HG03460 (cell line): ENCODE measurements around the gene RUNX2.

Experiments used
- ATAC-seq: cut with Tn5 transposase; IDR thresholded peaks from one replicate; pipeline ENCODE4 v1.9.1; 2021; ENCODE audit not compliant: unreplicated experiment

Gene RUNX2

DNA sequence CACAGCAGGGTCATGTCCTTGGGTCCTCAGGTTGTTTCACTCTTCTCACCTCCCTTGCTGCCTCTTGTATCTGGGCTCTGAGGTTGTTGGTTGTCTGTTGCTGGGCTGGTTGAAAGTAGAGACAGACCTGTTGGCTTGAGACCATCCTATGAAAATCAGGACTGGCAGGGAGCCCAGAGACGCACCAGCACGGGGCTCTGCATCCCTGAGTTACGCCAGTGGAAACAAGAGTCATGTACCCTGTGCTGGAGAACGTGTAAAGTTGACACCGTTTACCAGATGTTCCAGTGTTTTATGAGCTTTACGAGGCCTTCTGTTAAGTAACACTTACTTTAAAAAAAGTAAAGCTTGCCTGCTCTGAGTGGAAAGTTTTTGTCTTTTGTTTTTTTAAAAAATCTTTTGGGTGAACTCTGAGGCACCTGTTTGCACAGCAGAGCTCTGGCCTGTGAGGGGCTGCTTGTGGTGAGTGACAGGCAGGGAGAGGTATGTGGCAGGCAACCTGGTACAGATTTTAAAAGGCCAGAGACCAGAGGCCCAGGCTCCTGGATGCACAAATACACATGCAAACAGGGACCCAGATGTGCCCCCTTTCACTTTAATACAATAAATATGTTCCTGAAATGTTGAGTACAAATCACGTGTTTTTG is 309.6 kb downstream of the RUNX2 start:
- no peak for ATAC-seq

DNA sequence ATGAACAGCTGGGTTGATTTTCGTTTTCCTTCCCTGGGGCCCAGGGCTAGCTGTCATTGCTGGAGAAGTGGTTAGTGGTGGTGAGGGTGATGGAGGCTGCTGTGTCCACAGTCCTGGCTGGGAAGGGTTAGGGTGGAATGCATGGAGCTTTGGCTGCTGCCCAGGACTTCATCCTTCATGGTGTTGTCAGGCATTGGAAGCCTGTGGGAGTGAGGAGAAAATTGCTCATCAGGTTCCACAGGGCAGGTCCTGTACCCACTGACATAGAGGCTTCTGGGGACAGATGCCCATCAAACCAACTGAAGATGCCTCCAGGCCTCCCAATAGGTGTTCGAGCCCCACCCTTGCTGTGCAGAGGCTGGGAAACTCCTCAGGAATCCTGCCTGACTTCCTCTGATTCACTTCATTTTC is 312.0 kb downstream of the RUNX2 start:
- no peak for ATAC-seq

DNA sequence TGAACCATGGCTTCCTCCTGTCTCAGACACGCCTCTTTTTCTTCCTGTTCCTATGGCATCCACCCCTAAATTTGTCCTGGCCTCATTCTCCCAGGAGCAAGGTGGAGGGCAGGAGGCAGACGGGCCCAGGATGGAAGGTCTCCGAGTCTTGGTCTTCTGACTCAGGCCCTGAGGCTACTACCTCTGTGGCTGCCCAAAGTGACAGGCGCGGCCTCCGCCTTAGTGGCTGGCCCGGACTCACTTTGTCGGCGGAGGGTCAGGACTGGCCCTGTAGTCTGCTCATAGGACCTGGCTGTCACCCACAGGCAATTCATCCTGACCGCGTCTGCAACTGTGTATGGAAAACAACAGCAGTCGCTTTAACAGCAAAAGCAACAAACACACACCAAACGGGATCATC is 312.7 kb downstream of the RUNX2 start:
- no peak for ATAC-seq

DNA sequence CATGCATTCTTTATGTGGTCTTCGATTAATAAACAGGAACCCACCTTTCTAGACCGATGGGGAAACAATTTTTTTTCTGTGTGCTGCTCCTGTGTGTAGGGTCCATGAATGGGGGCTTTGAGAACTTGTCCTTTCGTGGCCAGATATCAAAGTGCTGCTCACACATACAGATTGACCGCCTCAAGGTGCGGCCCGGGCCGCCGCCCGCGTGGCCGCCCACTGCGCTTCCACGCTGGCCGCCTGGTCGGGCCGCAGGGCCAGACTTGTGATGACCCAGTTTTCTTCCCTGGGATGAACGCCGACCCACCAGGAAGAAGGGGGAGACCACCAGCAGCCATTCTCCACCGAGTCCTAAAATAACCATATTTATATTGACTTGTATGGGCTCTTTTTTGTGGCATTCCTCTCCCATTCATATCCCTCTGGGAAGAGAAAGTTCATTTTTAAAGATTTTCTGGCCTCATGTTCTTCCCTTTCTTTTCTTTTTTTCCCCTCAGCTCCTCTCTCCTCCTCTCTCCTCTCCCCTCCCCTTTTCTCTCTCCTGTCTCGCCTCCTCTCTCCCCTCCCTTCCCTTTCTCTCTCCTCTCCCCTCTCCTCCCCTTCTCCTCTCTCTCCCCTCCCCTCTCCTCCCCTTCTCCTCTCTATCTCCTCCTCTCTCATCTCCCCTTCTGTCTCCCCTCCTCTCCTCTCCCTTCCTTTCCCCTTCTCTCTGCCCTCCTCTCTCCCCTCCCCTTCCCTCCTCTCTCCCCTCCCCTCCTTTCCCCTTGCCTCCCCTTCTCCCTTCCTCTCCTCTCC is 314.4 kb downstream of the RUNX2 start:
- ATAC-seq: no peak

DNA sequence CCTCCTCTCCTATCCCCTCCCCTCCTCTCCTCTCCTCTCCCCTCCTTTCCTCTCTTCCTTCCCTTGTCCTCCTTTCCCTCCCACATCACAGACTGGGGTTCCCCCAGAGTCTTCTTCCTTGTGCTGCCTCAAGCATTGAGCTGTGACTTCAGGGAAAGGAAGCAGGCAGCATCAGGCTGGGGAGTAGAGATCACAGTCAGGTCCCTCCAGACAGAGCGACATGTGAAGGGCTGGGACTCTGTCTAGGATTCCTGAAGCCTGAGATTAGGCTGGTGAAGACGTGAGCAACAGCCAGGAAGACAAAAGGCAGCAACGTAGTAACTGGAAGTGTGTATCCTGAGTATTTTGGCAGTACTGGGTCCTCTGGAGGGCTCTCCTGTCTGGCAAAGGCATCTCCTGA is 315.0 kb downstream of the RUNX2 start:
- ATAC-seq: no peak

DNA sequence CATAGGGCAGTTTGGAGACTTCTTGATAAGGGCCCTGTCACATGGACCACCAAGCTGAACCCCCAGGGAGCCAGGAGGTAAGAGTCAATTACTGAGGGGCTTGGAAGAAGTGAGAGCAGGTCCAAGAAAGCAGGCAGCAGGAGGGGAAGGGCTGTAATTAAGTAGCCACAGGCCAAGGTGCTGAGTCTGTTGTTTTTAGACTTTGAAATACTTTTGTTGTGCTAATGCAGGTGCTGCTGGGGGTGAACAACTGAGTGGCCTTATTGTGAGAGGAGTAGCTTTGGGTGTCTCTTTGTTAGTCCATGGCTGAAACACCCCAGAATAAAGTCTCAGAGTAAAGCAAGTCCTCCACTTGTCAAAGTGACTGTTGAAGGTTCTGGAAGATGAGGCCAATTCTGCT is 316.6 kb downstream of the RUNX2 start:
- ATAC-seq: no peak

DNA sequence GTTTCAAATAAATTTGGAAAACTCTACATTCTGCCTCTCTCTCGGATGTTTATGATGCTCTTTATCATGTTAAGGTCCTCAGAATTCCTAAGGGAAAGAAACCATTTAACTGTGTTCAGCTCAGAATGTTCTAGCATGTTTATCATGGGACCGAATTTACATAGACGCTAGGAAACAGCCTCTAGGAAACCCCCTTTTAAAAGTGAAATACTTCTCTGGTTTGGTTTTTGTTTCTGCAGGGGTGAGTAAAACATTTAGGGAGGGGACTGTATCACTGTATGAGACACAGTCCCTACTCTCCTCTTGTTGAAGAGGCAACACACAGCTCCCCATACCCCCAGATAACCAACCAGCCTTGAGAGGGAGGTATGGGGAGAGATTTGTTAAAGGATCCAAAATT is 317.2 kb downstream of the RUNX2 start:
- ATAC-seq: no peak

DNA sequence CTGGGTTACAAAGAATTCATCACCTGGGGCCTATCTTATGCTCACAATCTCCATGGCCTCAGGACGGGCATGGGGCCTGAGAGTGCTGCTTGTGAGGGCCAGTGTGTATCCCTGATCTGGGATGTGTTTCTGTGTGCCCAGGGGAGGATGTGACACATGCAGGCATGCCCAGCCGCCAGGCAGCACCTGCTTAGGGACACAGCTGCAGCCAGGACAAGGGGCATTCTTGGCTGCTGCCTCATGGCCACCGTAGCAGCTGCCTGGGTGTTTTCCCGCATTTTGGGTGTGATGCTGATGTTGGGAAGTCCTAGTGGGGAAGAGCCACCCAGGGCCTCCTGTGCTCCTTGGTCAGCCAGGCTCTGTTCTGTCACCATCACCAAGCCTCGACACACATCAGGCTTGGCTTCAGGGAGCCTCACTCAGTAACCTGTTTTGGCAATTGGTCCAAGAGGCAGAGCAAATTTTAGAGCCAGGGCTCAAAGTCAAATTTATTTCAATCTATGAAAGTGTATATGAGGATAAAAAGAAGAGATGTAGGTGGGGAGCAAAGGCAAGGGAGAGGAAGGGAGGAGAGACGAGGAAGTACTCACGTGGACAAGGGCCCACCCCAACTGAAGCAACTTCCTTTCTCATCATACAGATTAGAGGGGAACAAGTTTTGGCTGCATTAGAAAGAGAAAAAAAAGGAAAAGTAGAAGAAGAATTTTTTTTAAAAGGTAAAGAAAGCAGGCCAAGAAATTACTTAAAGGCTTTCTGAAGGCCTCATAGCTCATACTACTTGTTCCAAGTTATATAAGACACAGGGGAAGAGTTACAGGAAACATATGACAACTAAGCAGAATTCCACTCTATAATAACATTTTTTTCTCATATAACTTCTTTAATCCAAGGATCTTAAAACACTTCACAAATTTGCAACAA is 319.5 kb downstream of the RUNX2 start:
- ATAC-seq: no peak

DNA sequence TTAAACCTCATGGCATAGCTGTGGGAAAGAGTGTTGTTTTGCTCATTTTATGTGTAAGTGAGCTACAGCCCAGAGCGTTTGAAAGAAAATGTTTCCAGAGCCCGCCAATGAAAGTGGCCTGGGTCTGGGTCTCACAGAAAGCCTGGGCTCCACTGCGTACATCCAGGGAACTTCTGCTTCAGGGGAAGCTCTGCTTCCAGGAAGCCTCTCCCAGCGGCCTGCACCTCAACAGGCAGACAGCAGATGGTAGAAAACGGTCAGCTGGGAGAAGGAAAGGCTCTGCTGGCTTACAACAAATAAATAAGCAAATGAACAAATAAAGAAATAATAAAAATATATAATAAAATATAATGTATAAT is 320.1 kb downstream of the RUNX2 start:
- no peak for ATAC-seq

DNA sequence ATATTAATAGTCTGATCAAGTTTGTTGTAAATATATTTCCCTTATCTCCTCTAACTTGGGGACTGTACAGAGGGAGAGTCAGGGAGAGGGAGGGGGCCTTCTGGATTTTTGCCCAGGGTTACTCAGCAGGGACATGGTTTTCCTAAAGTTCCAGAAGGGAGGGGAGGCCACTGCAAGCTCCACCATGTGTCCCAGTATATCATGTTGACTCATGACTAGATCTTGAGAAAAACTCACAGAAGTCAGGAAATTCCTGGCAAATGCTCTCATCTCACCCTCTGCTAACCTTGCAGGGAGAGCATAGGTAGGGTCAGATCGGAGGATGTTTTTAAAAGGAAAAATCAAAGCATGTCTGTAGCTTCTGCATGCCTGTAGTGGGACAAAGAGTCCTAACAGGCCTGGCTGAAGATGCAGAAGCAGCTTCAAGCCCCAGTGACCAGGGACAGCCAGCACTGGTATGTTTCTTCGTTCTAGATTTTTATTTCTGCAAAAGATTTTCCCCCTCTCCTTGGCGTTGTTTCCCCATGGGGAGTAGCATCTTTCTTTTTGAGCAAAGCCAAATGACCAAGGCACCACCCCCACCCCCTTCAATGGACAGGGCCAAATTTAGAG is 322.5 kb downstream of the RUNX2 start:
- no peak for ATAC-seq

DNA sequence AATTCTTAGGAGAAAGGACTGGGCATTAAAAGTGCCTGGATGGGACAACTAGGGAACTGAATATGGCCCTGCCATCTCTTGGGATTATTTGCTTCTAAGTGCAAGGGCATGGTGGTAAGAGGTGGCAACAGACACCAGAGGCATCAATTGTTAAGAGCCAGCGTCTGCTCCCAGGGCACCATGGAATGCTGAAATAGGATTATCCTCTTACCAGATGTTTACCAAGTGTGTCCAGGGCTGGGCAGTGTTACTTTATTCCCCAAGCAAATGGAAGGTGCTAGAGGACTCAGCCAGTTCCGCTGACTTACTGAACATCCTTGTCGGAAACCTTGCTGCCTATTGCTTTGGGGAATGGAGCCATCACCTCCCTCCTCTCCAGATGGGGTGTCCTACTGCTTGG is 323.2 kb downstream of the RUNX2 start:
- no peak for ATAC-seq

DNA sequence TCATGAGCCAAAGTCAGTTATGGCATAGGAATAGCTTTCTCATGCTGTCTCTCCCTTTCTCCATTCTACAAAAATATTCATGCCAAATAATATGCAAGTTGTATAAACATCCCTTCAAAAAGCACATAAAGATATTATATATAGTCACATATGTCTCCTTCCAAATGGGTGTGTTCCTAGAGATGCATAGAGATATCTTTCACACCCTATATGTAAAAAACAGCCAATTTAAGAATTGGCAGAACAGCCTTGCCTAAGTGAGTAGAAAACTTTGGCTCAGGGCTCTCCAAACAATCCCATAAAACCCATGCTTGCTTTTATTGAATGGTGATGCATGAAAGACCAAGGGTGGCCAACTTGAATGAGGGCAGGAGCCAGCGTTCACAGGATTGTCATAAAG is 324.3 kb downstream of the RUNX2 start:
- ATAC-seq: no peak

DNA sequence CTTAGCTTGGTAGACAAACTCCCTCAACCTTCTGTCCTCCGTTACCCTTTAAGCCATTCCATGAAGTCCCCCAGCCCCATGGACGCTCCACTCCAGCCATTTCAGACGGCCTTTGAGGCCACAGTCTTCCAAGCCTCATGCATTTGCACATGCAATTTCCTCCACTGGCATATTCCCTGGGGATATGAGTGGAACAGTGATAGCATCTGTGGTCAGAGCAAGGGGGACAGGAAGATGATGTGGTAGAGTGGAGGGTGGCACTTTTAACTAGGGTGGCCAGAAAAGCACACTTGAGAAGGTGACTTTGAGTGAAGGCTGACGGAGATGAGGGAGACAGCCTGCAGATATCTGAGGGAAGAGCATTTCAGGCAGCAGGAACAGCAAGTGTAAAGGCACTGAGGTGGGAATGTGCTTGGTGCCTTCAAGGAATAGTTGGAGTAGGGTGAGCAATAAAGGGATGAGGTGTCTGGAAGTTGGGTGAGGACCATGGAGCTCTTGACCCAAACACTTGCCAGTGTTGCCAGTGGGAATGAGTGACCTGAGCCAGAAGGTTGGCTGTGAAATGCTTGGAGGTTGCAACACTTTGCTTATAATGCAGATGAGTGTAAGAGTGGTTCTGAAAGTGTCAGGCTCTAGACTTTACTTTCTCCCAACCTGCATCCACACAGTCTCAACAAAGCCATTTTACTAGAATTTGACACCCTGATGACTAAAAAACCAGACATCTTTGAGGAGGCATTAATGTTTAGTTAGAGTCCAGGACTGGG is 325.2 kb downstream of the RUNX2 start:
- ATAC-seq: no peak

DNA sequence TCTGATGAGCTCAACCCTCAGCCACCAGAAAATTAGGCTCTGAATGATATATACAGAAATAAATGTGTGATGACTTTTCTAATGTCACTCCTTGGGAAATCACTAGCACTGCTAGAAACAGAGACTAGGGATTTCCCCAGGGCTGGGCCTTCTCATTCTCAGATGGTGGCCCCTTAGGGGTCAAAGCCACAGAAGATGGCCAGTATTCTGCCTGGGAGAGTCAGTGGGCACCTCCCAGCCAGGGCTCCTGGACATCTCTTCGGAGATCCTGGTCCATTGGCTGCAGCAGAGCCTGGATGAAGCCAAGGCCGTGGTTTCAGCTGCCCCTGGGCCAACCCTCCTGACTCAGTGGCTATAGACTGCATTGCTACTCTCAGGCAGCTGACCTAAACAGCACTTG is 326.5 kb downstream of the RUNX2 start:
- no peak for ATAC-seq

DNA sequence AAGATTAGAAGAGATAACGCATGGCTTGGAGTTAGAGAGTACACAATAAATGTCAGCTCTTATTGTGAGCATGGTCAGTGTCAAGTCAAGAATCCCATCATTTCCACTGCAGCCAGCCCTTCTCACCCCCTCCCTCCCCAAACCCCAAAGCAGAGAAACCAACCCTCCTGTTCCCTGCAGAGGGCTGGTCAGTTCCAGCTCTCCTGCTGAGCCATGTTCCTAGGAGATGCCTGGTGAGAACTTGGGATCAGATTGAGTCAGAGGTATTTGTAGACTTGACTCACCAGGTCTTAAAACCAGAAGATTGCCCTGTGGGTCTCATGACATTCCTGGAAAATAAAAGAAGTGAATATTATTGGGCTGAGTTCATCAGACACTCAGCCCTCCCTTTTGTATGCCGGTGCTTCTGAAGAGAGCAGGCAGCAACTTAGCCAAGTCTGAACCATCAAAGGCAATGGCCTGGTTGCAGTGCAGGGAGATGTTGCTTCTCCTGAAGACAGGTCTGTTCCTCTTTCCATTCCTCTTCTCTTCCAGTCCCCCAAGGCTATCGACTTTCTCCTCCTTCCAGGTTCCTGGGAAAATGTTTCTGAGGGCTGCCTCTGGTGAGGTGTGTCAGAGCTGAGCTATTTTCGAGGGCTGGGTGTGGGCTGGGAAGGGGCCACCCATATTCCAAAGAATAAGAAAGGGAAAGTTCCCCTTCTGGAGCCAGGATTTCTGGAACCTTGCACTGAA is 327.8 kb downstream of the RUNX2 start:
- ATAC-seq: no peak

DNA sequence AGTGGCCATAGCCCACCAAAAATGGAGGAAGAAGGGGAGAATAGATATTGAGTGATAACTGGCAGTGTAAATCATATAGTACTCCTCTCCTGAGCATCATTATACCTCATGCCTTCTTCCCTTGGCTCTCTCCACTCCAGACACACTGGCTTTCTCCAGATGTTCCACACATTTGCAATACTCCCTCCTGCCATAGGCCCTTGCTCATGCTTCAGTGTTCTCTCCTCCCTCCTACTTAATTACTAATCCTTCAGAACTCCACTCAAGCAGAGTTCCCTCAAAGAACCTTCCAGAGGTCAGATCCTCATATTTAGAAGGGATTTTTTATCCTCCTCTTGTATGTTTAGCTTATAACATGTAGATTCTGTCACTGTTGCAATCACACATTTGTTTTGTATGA is 329.1 kb downstream of the RUNX2 start:
- no peak for ATAC-seq

DNA sequence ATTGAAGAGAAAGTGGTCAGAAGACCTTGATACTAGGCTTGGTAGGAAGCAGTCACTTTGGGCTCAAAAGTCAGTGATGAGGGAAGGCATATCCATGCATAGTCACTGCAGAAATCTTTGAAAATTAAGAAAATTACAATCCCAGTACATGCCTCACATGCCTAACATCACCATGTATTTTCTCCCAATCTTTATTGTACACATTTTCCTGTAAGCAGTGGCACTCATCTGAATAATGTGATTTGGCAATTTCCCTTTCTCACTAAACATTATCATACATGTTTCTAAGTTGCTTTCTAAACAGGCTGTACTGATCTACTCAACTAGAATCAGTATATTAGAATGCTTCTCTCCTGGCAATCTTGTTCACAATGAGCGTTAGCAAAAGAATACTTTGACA is 330.3 kb downstream of the RUNX2 start:
- no peak for ATAC-seq

DNA sequence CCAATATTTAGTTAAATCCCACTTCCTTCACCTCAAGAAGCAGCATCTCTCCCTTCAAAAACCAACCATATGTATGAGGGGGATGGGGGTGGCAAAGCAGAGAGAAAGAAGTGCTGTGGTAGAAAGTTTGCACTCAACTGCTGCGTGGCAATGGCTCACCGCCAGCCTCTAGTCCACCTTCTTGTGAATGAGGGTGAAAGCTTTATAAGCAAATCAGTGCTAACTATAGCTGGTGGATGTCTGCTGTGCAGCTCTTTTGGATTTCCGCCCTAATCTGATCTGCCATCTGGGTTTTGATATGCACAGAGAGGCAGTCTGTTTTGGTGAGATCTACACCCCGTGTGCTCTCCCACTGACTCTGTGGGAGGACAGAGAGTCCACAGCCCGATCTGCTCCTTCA is 330.8 kb downstream of the RUNX2 start:
- no peak for ATAC-seq

DNA sequence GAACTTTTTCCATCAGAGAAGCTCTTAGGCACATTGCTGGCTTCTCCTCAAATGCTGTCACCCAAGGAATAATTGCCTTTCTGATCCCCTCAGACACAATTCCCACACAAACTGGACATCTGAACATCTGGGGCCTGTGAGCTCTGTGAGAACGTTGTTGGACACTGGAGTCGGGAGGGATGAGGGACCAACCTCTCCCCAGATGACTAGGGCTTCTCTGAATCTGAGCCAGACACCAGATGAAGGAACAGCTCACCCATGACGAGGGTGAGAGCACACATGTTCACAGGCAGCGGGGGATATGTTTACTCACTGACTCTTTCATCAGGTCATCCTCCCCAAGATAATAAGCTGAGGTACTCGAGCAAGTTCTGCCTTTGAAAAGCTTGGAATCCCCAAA is 333.5 kb downstream of the RUNX2 start:
- no peak for ATAC-seq
